GM21381 (cell line): ENCODE results near the gene EIF2D.

Experiments used
- ATAC-seq: cut with Tn5 transposase; IDR thresholded peaks from one replicate; pipeline ENCODE4 v1.9.1; 2021; ENCODE audit warnings: mild to moderate bottlenecking, moderate library complexity; ENCODE audit not compliant: unreplicated experiment

Gene EIF2D

GRCh38 chr1:206551986-206552326 is 60.3 kb downstream of the EIF2D start:
- ATAC-seq, result no peak

- no peak for ATAC-seq
These were observed 60.8 kb downstream of the EIF2D start for GRCh38 chr1:206551296-206551985.

- ATAC-seq, result no peak
These were observed 61.8 kb downstream of the EIF2D start for GRCh38 chr1:206550446-206550845.

- no peak for ATAC-seq
These were observed 65.2 kb downstream of the EIF2D start for GRCh38 chr1:206547104-206547503.

DNA sequence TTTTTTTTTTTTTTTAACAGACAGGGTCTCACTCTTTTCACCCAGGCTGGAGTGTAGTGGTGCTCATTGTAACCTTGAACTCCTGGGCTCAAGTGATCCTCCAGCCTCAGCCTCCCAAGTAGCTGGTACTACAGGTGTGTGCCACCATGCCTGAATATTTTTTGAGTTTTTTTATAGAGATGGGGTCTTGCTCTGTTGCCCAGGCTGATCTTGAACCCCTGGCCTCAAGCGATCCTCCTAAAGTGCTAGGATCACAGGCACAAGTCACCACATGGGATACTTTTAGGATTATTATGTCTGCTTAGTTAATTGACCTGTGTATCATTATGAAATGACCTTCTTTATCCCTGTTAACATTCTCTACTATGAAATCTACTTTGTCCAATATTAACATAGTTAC is 66.9 kb downstream of the EIF2D start:
- ATAC-seq, result no peak

DNA sequence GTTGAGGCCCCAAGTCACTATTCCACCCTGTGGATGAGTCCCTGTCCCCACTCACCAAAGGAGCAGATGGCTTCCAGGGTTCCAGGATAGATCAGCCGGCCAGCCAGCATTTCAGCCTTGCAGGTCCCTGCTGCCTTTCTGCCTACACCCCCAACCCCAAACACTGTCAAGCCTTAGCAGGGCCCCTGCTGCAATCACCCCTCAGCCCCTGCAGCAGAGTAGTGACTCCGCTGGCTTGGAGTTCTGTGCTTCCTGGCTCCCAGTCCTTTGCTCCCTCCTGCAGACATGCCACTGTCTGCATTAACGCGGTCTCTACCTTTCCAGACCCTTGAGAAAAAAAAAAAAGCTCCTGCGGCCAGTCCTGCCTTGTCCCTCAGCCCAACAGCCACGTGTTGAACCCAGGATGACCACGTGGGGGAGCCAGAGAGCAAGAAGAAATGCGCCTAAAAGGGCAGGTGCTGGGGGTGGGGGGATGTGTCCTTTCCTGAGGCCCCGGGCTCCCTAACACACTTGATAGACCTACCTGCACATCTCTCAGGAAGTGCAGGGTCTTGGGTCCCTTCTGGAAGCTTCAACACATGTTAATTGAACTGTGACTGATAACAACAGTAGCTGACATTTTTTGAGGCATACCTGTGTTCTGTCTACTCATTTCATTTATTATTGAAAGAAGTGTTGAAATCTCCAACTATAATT is 67.6 kb downstream of the EIF2D start:
- no peak for ATAC-seq
